Measurements from ENCODE around the gene PASK.

PASK gene

DNA sequence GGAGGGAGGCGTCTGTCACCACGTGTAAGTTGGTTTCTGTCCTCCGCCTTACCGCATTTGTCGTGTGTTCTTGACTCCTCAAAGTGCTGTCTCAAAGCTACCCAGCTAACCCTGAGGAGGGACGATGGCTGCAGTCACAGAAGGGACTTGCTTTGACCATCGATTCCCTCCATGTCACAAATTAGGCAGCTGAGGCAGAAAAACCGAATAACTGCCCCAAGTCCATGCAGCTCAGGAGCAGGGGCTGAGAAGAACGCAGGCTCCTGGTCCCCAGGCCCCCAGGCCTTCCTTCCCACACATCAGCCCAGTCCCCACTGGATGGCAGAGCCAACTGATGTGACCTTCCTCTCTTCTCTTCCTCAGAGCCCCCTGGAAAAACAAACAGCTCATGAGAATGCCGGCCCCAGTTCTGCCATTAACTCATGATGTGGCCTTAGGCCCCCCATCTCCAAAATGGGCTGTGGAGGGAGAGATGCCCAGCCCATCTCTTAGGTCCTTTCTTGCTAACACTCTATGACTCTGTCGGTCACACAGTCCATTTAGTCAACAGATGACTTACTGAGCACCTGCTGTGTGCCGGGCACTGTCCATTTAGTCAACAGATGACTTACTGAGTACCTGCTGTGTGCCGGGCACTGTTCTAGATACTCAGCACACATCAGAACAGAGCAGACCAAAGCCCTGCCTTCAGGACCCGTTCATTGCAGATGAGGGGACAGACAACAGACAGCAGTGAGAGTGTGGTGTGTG, 66.8 kb downstream of the PASK start:
- DNase-seq (ENCODE audit: low read depth, low spot score) = no peak

DNA sequence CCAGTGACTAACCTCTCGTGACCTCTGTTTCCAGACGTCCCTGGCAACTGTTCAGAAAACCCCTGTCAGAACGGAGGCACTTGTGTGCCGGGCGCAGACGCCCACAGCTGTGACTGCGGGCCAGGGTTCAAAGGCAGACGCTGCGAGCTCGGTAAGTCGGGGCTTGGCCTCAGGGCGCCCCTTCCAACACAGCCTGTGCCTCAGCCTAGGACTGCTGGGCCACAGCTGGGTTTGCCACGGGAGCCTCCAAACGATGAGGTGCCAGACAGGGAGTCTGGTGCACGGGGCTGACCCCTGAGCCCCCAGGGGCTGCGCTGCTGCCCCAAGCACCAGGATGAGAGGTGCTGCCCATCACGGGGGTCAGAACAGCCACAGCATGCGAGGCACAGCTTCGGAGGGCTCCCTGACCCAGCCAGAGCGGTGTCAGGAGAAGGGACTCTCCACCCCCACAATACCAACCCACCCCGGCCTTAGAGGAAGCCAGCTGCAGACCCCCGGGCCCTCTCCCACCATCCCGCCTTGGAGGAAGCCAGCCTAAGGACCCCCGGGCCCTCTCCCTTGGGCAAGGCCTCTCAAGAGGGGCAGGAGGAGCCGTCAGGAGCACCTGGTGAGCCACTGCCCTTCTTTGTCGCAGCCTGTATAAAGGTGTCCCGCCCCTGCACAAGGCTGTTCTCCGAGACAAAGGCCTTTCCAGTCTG, 67.5 kb downstream of the PASK start:
- no peak for DNase-seq (ENCODE audit: low read depth, low spot score)

GRCh38 chr2:241081190-241081642, 68.1 kb downstream of the PASK start:
- DNase-seq (ENCODE audit: low read depth, low spot score) = no peak

- no peak for DNase-seq (ENCODE audit: low read depth, low spot score)
Measured at GRCh38 chr2:241080405-241081189, 68.7 kb downstream of the PASK start.

DNA sequence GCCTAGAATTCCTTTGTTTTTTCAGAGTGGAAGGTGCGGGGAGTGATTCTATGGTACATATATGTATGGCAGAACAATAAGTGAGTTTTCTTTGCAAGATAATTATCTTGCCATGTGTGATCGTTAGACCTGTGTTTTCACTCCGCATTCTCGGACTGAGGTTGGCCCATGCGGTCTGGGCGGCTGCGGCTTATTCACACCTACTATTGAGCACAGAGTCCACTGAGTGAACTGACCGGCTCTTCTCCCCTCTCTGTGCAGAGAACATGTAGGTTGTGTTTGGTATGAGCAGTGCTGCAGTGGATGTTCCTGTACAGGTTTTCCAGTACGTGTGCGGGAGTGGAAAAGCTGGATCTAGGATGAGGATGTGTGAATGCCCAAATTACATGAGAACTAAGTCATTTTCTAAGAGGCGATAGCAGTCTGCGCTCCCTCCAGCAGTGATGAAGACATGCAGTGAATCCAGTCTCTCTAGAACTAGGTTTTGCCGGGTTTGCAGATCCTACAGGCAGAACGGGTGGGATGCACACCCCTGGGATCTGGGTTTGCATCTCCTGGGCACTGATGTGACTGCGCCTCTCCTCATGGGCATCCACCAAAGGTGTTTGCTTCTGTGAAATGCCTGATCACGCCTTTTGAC, 74.3 kb downstream of the PASK start:
- no peak for DNase-seq (ENCODE audit: low read depth, low spot score)

- DNase-seq (ENCODE audit: low read depth, low spot score) = no peak
Measured at GRCh38 chr2:241074065-241074818, 75.0 kb downstream of the PASK start.

GRCh38 chr2:241073166-241074064, 75.9 kb downstream of the PASK start:
- DNase-seq (ENCODE audit: low read depth, low spot score) = no peak

- no peak for DNase-seq (ENCODE audit: low read depth, low spot score)
Measured at GRCh38 chr2:241072553-241073165, 76.6 kb downstream of the PASK start.

- no peak for DNase-seq (ENCODE audit: low read depth, low spot score)
Measured at GRCh38 chr2:241072151-241072550, 77.1 kb downstream of the PASK start.

GRCh38 chr2:241071677-241072111, 77.6 kb downstream of the PASK start:
- DNase-seq (ENCODE audit: low read depth, low spot score) = no peak

DNA sequence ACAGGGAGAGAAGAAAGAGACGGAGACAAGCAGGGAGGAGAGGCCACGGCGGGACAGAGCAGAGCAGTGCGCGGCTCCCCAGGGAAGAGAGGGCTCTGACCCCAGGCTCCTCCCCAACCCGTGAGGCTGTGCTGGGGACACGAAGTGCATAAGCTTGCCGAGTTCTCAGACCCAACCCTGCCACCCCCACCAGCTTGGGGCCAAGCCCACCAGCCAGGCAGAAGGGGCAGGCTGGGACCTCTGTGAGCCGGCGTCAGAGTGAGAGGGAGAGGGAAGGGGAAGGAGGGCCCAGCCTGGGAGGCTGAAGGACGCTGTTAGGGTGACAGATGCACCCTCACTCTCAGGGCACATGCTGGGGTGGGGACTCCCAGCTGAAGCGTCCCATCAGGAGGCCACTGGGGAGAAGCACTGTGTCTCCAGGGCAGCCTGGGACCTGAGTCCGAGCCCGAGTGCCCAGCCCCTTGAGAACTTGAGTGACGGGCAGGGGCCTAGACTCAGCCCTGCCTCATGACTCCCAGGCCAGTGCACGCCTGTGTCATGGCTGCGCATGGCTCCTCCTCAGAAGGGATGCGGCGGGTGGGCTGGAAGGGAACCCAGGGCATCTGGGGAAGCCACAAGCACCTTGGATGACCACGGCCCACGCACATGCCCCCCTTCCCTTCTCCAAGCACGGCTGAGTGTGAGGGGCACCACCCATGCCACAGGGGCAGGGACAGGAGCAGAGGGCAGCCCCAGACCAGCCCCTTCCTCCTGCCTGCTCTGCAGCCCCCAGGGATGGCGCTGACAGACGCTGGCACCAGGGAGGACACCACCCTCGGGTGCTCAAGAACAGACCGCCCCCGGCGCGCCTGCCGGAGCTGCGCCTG, 78.2 kb downstream of the PASK start:
- no peak for DNase-seq (ENCODE audit: low read depth, low spot score)

GRCh38 chr2:241070361-241070760, 78.9 kb downstream of the PASK start:
- DNase-seq (ENCODE audit: low read depth, low spot score) = no peak

DNA sequence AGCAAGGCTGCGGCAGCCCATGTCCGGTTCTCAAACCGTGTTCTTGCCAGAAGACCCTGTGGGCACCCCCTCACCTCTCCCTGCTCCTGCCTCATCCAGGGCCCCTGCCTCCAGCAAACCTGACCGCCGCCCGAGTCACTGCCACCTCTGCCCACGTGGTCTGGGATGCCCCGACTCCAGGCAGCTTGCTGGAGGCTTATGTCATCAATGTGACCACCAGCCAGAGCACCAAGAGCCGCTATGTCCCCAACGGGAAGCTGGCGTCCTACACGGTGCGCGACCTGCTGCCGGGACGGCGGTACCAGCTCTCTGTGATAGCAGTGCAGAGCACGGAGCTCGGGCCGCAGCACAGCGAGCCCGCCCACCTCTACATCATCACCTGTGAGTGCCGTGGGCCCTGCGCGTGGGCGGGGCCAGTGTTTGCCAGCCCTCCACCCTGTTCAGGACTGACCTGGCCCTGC, 79.4 kb downstream of the PASK start:
- no peak for DNase-seq (ENCODE audit: low read depth, low spot score)

GRCh38 chr2:241068942-241069810, 80.1 kb downstream of the PASK start:
- DNase-seq (ENCODE audit: low read depth, low spot score) = no peak

- DNase-seq (ENCODE audit: low read depth, low spot score) = no peak
Measured at GRCh38 chr2:241068136-241068941, 80.9 kb downstream of the PASK start.

DNA sequence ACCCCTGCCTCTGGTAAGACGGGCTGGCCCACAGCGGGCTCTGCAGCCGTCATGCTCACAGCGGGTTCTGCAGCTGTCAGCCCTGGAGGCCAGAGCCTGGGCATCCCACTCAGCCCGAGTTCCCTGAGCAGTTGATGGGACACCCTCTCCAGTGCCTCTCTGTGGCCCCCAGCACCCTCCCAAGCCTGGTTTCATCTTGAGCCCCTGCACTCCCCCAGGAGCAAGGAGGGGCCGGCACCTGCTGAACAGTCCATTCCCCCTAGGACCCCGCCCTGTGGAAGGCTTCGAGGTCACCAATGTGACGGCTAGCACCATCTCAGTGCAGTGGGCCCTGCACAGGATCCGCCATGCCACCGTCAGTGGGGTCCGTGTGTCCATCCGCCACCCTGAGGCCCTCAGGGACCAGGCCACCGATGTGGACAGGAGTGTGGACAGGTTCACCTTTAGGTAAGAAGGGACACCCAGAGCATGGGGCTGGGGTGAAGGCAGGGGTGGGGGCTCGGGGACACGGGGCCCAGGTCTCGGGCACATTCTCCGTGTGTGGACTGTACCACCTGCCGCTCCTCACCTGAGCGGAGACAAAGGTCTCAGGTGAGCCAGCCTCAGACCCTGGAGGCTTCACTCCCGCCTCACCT, 81.7 kb downstream of the PASK start:
- no peak for DNase-seq (ENCODE audit: low read depth, low spot score)
